Parathyroid adenoma (tissue), 2 donors: ENCODE results near the gene FAM168A.

Experiments used
- H2AFZ ChIP-seq: fragments of 300-600 bp; sonication (generic); one replicate; pipeline ENCODE4 v1.7.0; 2017; ENCODE audit warnings: antibody characterized with exemption, mild to moderate bottlenecking
- H3K27ac ChIP-seq: fragments of 300-600 bp; sonication (generic); one replicate; pipeline ENCODE4 v1.7.0; 2017
- H3K27me3 ChIP-seq: fragments of 300-600 bp; sonication (generic); one replicate; pipeline ENCODE4 v1.7.0; 2017; ENCODE audit warnings: low read length; ENCODE audit not compliant: control insufficient read depth, insufficient read depth
- H3K36me3 ChIP-seq: fragments of 300-600 bp; sonication (generic); one replicate; pipeline ENCODE4 v1.7.0; 2017; ENCODE audit warnings: low read length; ENCODE audit not compliant: control insufficient read depth, insufficient read depth
- H3K4me1 ChIP-seq: fragments of 300-600 bp; sonication (generic); one replicate; pipeline ENCODE4 v1.7.0; 2017; ENCODE audit warnings: control low read depth
- H3K4me2 ChIP-seq: fragments of 300-600 bp; sonication (generic); one replicate; pipeline ENCODE4 v1.7.0; 2017; ENCODE audit warnings: low read length
- H3K4me3 ChIP-seq: fragments of 300-600 bp; sonication (generic); one replicate; pipeline ENCODE4 v1.7.0; 2017; ENCODE audit warnings: low read depth, low read length
- H3K79me2 ChIP-seq: fragments of 300-600 bp; sonication (generic); one replicate; pipeline ENCODE4 v1.7.0; 2017; ENCODE audit warnings: control low read depth
- H3K9ac ChIP-seq: fragments of 300-600 bp; sonication (generic); one replicate; pipeline ENCODE4 v1.7.0; 2017; ENCODE audit warnings: mild to moderate bottlenecking
- H3K9me3 ChIP-seq: fragments of 300-600 bp; sonication (generic); one replicate; pipeline ENCODE4 v1.7.0; 2017; ENCODE audit warnings: low read length; ENCODE audit not compliant: control insufficient read depth
- TF ChIP-seq, protein P1 (sequence below): fragments of 300-600 bp; sonication (generic); IDR thresholded peaks from one replicate; pipeline ENCODE4 v1.7.0; 2017; ENCODE audit warnings: antibody characterized with exemption, mild to moderate bottlenecking
- donor health status: primary hyperparathyroidism.

FAM168A gene

DNA sequence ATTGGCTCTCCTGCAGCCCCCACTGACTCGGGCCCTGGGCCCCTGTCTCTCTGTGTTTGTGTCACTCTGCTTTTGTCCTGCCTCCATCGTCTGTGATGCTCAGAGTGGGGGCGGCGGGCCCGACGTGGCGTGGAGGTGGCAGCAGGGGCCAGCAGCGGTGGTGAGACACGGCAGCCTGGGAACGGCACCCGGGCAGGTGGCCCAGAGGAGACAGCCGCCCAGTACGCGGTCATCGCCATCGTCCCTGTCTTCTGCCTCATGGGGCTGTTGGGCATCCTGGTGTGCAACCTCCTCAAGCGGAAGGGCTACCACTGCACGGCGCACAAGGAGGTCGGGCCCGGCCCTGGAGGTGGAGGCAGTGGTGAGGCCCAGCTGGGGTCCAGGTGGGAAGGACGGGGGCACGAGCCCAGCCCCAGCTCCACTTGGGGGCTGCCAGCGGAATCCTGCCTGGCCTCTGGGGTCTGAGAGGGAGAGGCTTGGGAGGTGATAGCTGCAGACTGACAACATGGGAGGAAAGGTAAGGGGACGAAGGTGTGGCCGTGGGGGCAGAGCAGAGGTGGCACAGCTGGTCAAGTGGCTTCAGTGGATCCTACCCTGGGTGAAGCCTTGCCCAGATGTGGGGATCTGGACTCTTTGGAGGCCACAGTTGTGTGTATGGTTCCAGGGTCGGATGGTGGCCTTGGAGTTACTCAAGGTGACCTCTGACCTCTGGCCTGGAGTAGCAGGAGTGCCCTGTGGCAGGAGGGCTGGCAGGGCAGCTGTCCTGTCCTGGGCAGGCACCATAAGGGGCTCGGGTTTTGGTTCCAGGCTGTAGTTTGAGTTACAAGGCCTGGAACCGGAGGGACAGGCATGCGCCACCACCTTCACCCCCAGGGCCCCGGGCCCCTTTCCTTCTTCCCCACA lies 205.6 kb downstream of the FAM168A start:
- Histone ChIP-seq H3K27ac (no peak overlapping the region), H3K4me2 (no peak overlapping the region), H3K36me3 (no peaks in the 10 kb centered on the region), H3K79me2 (no peaks in the 10 kb centered on the region), H3K4me1 (no peaks in the 10 kb centered on the region), H3K9me3 (no peaks in the 10 kb centered on the region), H2AFZ (no peak overlapping the region), H3K27me3 (no peaks in the 10 kb centered on the region), H3K9ac (no peak overlapping the region), H3K4me3 (no peak overlapping the region)
- TF ChIP-seq, protein P1, sequence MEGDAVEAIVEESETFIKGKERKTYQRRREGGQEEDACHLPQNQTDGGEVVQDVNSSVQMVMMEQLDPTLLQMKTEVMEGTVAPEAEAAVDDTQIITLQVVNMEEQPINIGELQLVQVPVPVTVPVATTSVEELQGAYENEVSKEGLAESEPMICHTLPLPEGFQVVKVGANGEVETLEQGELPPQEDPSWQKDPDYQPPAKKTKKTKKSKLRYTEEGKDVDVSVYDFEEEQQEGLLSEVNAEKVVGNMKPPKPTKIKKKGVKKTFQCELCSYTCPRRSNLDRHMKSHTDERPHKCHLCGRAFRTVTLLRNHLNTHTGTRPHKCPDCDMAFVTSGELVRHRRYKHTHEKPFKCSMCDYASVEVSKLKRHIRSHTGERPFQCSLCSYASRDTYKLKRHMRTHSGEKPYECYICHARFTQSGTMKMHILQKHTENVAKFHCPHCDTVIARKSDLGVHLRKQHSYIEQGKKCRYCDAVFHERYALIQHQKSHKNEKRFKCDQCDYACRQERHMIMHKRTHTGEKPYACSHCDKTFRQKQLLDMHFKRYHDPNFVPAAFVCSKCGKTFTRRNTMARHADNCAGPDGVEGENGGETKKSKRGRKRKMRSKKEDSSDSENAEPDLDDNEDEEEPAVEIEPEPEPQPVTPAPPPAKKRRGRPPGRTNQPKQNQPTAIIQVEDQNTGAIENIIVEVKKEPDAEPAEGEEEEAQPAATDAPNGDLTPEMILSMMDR = no peak

- no peaks in the 10 kb centered on the region for H3K4me1 ChIP-seq
- H3K4me2 ChIP-seq = no peak overlapping the region
- no peak overlapping the region for H3K27ac ChIP-seq
- no peaks in the 10 kb centered on the region for H3K36me3 ChIP-seq
- H3K27me3 ChIP-seq = no peaks in the 10 kb centered on the region
- no peak overlapping the region for H2AFZ ChIP-seq
- H3K9me3 ChIP-seq = no peaks in the 10 kb centered on the region
- H3K9ac ChIP-seq = no peak overlapping the region
- H3K4me3 ChIP-seq = no peak overlapping the region
- H3K79me2 ChIP-seq = no peaks in the 10 kb centered on the region
- TF ChIP-seq, protein P1 = no peak
Observed at GRCh38 chr11:73391665-73392064, 206.2 kb downstream of the FAM168A start.

DNA sequence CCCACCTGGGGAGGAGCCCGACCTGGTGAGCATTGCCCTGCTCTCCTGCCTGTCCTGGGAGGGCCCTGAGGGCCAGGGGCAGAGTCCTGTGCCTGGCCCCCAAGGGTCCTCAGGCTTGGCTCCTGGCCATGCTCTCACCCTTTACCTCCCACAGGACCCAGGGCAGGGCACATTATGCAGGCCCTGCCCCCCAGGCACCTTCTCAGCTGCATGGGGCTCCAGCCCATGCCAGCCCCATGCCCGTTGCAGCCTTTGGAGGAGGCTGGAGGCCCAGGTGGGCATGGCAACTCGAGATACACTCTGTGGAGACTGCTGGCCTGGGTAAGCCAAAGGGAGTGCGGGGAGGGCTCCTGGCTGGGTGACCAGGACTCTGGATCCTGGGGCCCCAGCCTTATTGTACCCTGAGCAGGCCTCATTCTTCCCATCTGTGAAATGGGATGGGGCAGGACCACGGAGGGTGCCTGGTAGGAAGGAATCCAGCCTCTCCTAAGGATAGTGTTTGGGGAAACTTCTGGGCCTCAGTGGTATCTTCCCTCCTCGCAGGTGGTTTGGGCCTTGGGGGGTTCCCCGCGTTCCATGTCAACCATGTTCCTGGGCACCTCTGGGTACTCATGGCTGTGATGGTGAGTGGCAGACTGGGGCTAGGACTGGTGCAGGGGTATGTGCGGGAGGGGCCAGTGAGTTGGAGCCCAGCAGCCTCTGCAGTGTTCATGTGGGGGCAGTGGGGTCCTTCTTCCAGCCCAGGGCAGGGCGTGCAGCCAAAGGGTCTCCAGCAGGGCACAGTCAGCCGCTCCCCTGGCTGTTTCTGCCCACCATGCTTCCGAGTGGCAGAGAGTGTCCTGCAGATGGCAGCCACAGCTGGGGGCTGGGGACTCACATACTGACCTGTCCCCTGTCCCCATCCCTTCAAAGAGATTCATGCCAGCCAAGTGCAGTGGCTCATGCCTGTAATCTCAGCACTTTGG lies 207.0 kb downstream of the FAM168A start:
- Histone ChIP-seq H3K27me3 (no peaks in the 10 kb centered on the region), H3K4me2 (no peak overlapping the region), H3K9me3 (no peaks in the 10 kb centered on the region), H3K27ac (no peak overlapping the region), H2AFZ (no peak overlapping the region), H3K9ac (no peak overlapping the region), H3K4me3 (no peak overlapping the region), H3K36me3 (no peaks in the 10 kb centered on the region), H3K79me2 (no peaks in the 10 kb centered on the region), H3K4me1 (no peaks in the 10 kb centered on the region)
- TF ChIP-seq, protein P1 = no peak

- H3K9me3 ChIP-seq = no peaks in the 10 kb centered on the region
Observed at GRCh38 chr11:73389916-73390315, 208.0 kb downstream of the FAM168A start.

More at GRCh38 chr11:73389916-73390315, 208.0 kb downstream of the FAM168A start:
- Histone ChIP-seq H2AFZ (no peak overlapping the region), H3K4me3 (no peak overlapping the region), H3K27me3 (no peaks in the 10 kb centered on the region), H3K4me2 (no peak overlapping the region), H3K27ac (no peak overlapping the region), H3K9ac (no peak overlapping the region), H3K79me2 (no peaks in the 10 kb centered on the region), H3K36me3 (no peaks in the 10 kb centered on the region), H3K4me1 (no peaks in the 10 kb centered on the region)
- TF ChIP-seq, protein P1 = no peak
